A549 (cell line): ENCODE data around the gene CHIC2. TPM values are rescaled to one million over a fixed set of nuclear protein-coding genes. Genes with fewer than 3 reads are reported as not detected.

Source experiments
- ATAC-seq, 2 experiments: fragments of 200-7000 bp in 1 of 2; fragments of >200 bp in 1 of 2; cut with Nextera tagmentation in 1 of 2; cut with Tn5 transposase in 1 of 2; 3 replicates each; pipeline versions ENCODE4 v1.8.0 to v1.9.1; 2018 to 2020; ENCODE audit warnings: mild to moderate bottlenecking in 1 of 2, moderate library complexity in 1 of 2
- CTCF ChIA-PET: fragments of 300-600 bp; sonication (Branson Sonifier 250); formaldehyde crosslinking; extraction: SDS; loops from one replicate; lab custom pipeline; 2021; ENCODE audit warnings: antibody characterized with exemption, inconsistent platforms; lab: Yijun Ruan, JAX
- POLR2A ChIA-PET: fragments of 350-600 bp; formaldehyde crosslinking; extraction: SDS; loops from one replicate; lab custom pipeline; 2021; ENCODE audit warnings: antibody characterized with exemption, inconsistent platforms; lab: Yijun Ruan, JAX
- DNase-seq, 2 experiments: peaks; one replicate each; pipeline versions ENCODE4 v3.0.0 to v3.0.0-alpha.2; 2011 to 2016; ENCODE audit warnings: low read depth in 1 of 2, low spot score in 1 of 2
- FAIRE-seq: peaks from 2 replicates; lab custom pipeline; 2011; peaks lifted over from hg19 to GRCh38; lab: Jason Lieb, UNC
- H3K27ac ChIP-seq, 2 experiments: fragments of >200 bp; sonication (Bioruptor Twin); formaldehyde crosslinking; 3 replicates each; pipeline ENCODE4 v1.5.1; 2016 to 2017
- H3K4me1 ChIP-seq: fragments of >200 bp; sonication (Bioruptor Twin); formaldehyde crosslinking; 3 replicates; pipeline ENCODE4 v1.6.1; 2016
- H3K4me2 ChIP-seq: fragments of >200 bp; sonication (Bioruptor Twin); formaldehyde crosslinking; 3 replicates; pipeline ENCODE4 v1.6.1; 2016
- H3K4me3 ChIP-seq: fragments of >200 bp; sonication (Bioruptor Twin); formaldehyde crosslinking; 3 replicates; pipeline ENCODE4 v1.5.1; 2016
- H3K9me3 ChIP-seq: fragments of >200 bp; sonication (Bioruptor Twin); formaldehyde crosslinking; 3 replicates; pipeline ENCODE4 v1.6.1; 2016
- CBX8 ChIP-seq: fragments of 200-600 bp; sonication (generic); IDR thresholded peaks from 2 replicates; pipeline ENCODE4 v1.6.1; 2016
- FOSB ChIP-seq: fragments of 250-450 bp; sonication (Bioruptor Pico); IDR thresholded peaks from 2 replicates; pipeline ENCODE4 v1.5.0; 2020; ENCODE audit warnings: mild to moderate bottlenecking, moderate library complexity
- FOSL2 ChIP-seq, 2 experiments: fragments of 450-650 bp in 1 of 2; fragments of >200 bp in 1 of 2; sonication (Bioruptor Twin) in 1 of 2; formaldehyde crosslinking; IDR thresholded peaks; 2 replicates each; pipeline versions ENCODE4 v1.5.0 to v1.6.1; 2016 to 2020; ENCODE audit warnings: mild to moderate bottlenecking in 1 of 2, moderate library complexity in 1 of 2
- HEYL ChIP-seq: fragments of 250-450 bp; sonication (Bioruptor Pico); IDR thresholded peaks from 2 replicates; pipeline ENCODE4 v1.8.0; 2021; ENCODE audit warnings: mild to moderate bottlenecking, moderate library complexity
- KDM1A ChIP-seq: fragments of 200-600 bp; sonication (generic); IDR thresholded peaks from 2 replicates; pipeline ENCODE4 v1.6.1; 2016; ENCODE audit warnings: low read depth, mild to moderate bottlenecking
- MAFK ChIP-seq: fragments of 450-650 bp; IDR thresholded peaks from 2 replicates; pipeline ENCODE4 v1.6.1; 2014; ENCODE audit not compliant: partially characterized antibody
- MAZ ChIP-seq: fragments of 150-350 bp; IDR thresholded peaks from 2 replicates; pipeline ENCODE4 v1.6.1; 2014; ENCODE audit warnings: antibody characterized with exemption, low read depth, low read length, borderline replicate concordance
- MYC ChIP-seq: IDR thresholded peaks from 2 replicates; pipeline ENCODE4 v1.6.1; 2012; ENCODE audit warnings: mild to moderate bottlenecking, inconsistent platforms, low read length, improper control_type of control experiment, borderline replicate concordance
- NFE2L2 ChIP-seq: fragments of 150-350 bp; conservative IDR thresholded peaks from 2 replicates; pipeline ENCODE4 v1.6.1; 2014; ENCODE audit warnings: low read length
- NPAS2 ChIP-seq: fragments of 250-450 bp; sonication (Bioruptor Pico); IDR thresholded peaks from 2 replicates; pipeline ENCODE4 v1.8.0; 2022; ENCODE audit warnings: mild to moderate bottlenecking, moderate library complexity, borderline replicate concordance
- POLR2AphosphoS2 ChIP-seq: conservative IDR thresholded peaks from 2 replicates; pipeline ENCODE4 v1.6.1; 2012; ENCODE audit warnings: low read length, improper control_type of control experiment, inconsistent platforms
- REST ChIP-seq: fragments of 200-600 bp; sonication (generic); IDR thresholded peaks from 2 replicates; pipeline ENCODE4 v1.6.1; 2016; ENCODE audit warnings: antibody characterized with exemption, mild to moderate bottlenecking, moderate library complexity
- SMC3 ChIP-seq: fragments of >200 bp; sonication (Bioruptor Twin); formaldehyde crosslinking; IDR thresholded peaks from 3 replicates; pipeline ENCODE4 v1.6.1; 2018; ENCODE audit warnings: inconsistent platforms
- SREBF2 ChIP-seq: fragments of 450-650 bp; IDR thresholded peaks from 2 replicates; pipeline ENCODE4 v1.6.1; 2014; ENCODE audit warnings: mild to moderate bottlenecking, moderate library complexity
- TFCP2L1 ChIP-seq: fragments of 250-450 bp; sonication (Bioruptor Pico); IDR thresholded peaks from 2 replicates; pipeline ENCODE4 v1.5.0; 2021; ENCODE audit warnings: mild to moderate bottlenecking
- TP53 ChIP-seq: fragments of 250-450 bp; sonication (Bioruptor Pico); IDR thresholded peaks from 2 replicates; pipeline ENCODE4 v1.5.0; 2021; ENCODE audit warnings: mild to moderate bottlenecking, moderate library complexity
- USF2 ChIP-seq: fragments of 450-650 bp; IDR thresholded peaks from 2 replicates; pipeline ENCODE4 v1.6.1; 2014; ENCODE audit warnings: antibody characterized with exemption
- ZFP36 ChIP-seq: fragments of 450-650 bp; IDR thresholded peaks from 2 replicates; pipeline ENCODE4 v1.6.1; 2014; ENCODE audit warnings: borderline replicate concordance; ENCODE audit not compliant: partially characterized antibody
- ZNF302 ChIP-seq: fragments of 250-450 bp; sonication (Bioruptor Pico); IDR thresholded peaks from 2 replicates; pipeline ENCODE4 v1.9.0; 2021; ENCODE audit warnings: inconsistent platforms, mild to moderate bottlenecking, moderate library complexity
- WGBS: methylation state at CpG from one replicate; pipeline ENCODE4 v1.1.6; 2017; ENCODE audit errors: missing lambda C conversion rate; 5-methylcytosine and 5-hydroxymethylcytosine counted together
- polyA plus RNA-seq, 4 experiments: library from polyadenylated mRNA; depleted of rRNA in 3 of 4; stranded (reverse); fragments of >200 nt; fragmentation: RNase III in 1 of 4; extraction: RNeasy Plus Mini Kit Qiagen cat#74134 plus additional on column Dnase treatment in 1 of 4; gene quantifications; 2 replicates in 3 of 4; 3 replicates in 1 of 4; pipeline ENCODE4 v1.2.3, GENCODE V29; 2011 to 2017
- TF ChIP-seq, protein P1 (sequence below): fragments of 250-450 bp; sonication (Bioruptor Pico); IDR thresholded peaks from 2 replicates; pipeline ENCODE4 v1.5.0; 2021; ENCODE audit warnings: mild to moderate bottlenecking, moderate library complexity, borderline replicate concordance
- TF ChIP-seq, protein P2 (sequence below): fragments of 250-450 bp; sonication (Bioruptor Pico); IDR thresholded peaks from 2 replicates; pipeline ENCODE4 v1.5.0; 2020; ENCODE audit warnings: low read depth, mild to moderate bottlenecking, moderate library complexity

Gene CHIC2
- polyA plus RNA-seq, 2 of the 4 experiments (the other 2 are of a cell fraction), result 5.9 to 10.1 TPM

DNA sequence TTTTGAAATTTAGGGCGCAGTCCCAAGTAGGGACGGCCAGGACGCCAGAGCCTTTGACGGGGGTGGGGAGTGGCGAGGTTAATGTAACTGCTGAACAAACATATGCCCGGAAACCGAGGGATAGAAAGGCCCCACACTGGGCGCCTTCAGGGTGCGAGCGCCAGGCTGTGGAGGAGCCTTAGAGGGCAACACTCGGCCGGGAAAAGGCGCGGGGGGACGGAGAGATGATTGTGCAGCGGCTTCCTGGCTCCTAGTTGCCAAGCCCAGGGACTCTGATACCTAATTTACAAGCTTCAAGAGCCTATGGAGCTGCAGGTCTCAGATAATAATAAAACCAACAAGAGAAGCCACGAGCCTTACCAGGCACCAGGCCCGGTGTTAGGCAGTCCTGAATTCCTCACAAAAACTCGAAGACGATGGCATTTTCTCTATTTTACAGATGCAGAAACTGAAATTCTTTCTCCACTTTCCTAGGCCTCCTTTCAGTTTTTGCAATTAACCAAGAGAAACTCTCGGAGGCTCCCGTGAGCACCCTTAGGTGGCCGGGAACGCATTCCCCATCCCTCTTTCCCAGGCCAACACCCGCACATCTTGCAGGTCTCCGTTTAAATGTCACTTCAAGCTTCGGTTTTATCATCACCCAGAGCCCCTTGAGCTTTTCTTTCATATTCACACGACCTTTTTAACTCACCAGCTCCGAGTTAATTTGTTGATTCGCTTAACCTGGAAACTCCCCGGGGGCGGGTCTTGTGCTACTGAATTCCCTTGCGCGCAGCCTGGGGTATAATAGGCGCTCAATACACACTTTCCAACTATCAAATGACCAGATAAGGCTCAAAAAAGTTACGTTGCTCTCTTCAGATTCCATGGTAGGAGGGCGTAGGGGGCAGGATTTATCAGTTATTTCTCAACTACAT, 29.2 kb upstream of the CHIC2 start:
- Histone ChIP-seq H3K4me1 (peaks cover 3% of the 10 kb centered on the region; the same call in 1 of the 3 replicates), H3K27ac (no peak overlapping the region), H3K4me2 (no peak overlapping the region), H3K9me3 (no peaks in the 10 kb centered on the region), H3K4me3 (no peak overlapping the region)
- ATAC-seq (no peak), DNase-seq (no peak), FAIRE-seq (no peak)
- CTCF ChIA-PET, result interaction anchor here (0.6 kb wide), 1 partner anchor 53 kb away, joined by 3 read pairs; no protein-coding TSS in a partner anchor
- TF ChIP-seq TP53 (no peak), CBX8 (no peak)
- WGBS, result 84% methylated on average over 37 of the region's 37 CpGs
- POLR2A ChIA-PET, result no interaction called here

DNA sequence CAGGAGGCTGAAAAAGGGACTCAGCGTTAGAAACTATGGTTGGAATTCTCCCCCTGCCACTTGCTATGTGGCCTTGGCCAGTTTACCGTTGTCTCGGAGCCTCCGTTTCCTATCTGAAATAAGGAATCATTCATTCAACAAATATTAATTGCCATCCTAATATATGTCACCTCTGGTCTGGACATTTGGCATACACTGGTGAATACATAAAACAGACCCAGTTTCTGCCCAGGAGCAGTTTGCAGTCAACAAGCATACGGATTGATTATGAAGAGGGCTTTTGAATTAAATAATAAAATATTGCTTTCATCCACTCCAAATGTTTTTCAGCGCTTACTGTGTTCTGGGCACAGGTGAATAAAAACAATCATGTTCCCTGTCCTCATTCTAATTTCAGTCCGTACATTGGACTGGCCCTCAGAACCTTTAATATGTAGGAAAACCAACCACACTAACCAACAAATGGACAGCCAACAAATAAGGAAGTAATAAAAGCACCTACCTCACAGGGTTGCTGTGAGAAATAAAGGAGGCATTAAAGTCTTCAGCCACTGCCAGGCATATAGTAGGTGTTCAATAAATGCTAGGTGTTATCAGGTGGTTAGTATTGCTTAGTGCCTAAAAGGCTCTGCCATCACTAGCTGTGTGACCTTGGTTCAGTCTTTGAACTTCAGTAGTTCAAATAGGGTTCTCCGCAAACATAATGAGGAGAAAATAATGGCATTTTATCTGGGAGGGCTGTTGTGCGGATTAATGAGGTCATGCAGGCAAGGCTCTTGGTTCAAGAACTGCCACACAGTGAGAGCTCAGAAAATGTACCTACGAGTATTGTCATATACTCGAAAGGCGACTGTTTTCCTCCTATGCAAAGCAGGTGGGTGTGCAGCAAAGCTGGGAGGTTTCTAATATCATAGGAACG, 28.3 kb upstream of the CHIC2 start:
- peaks cover 3% of the 10 kb centered on the region; the same call in 1 of the 3 replicates for H3K4me1 ChIP-seq
- H3K4me2 ChIP-seq, result peak overlapping the region; percentile 100
- H3K27ac ChIP-seq, result peak overlapping the region; percentile 70 to 84; a peak in 5 of 6 replicates
- 84% methylated on average over 13 of the region's 13 CpGs for WGBS
- ChIA-PET CTCF (no interaction called here), POLR2A (no interaction called here)
- no peak for ATAC-seq
- peak overlapping the region; percentile 58 for H3K4me3 ChIP-seq
- FAIRE-seq, result no peak
- TF ChIP-seq HEYL (CRISPR knock-in tag) (no peak), USF2 (no peak), POLR2AphosphoS2 (no peak), NPAS2 (CRISPR knock-in tag) (no peak), FOSL2 (IDR thresholded peaks at IDR 0.05) (no peak), FOSL2 (CRISPR knock-in tag; IDR thresholded peaks at IDR 0.05) (no peak), ZNF302 (CRISPR knock-in tag) (no peak), SMC3 (no peak), SREBF2 (no peak), FOSB (CRISPR knock-in tag) (no peak), KDM1A (no peak), ZFP36 (no peak), MYC (no peak), NFE2L2 (no peak), TFCP2L1 (CRISPR knock-in tag) (no peak), REST (no peak), MAFK (no peak), MAZ (no peak)
- TF ChIP-seq, protein P1, sequence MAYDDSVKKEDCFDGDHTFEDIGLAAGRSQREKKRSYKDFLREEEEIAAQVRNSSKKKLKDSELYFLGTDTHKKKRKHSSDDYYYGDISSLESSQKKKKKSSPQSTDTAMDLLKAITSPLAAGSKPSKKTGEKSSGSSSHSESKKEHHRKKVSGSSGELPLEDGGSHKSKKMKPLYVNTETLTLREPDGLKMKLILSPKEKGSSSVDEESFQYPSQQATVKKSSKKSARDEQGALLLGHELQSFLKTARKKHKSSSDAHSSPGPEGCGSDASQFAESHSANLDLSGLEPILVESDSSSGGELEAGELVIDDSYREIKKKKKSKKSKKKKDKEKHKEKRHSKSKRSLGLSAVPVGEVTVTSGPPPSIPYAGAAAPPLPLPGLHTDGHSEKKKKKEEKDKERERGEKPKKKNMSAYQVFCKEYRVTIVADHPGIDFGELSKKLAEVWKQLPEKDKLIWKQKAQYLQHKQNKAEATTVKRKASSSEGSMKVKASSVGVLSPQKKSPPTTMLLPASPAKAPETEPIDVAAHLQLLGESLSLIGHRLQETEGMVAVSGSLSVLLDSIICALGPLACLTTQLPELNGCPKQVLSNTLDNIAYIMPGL (CRISPR knock-in tag), result no peak
- TF ChIP-seq, protein P2, sequence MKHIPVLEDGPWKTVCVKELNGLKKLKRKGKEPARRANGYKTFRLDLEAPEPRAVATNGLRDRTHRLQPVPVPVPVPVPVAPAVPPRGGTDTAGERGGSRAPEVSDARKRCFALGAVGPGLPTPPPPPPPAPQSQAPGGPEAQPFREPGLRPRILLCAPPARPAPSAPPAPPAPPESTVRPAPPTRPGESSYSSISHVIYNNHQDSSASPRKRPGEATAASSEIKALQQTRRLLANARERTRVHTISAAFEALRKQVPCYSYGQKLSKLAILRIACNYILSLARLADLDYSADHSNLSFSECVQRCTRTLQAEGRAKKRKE (CRISPR knock-in tag), result no peak
- DNase-seq, result no peak
- H3K9me3 ChIP-seq, result no peaks in the 10 kb centered on the region
